ENCODE results near the gene SOX8. TPM values are rescaled to one million over a fixed set of nuclear protein-coding genes. Genes with fewer than 3 reads are reported as not detected.

SOX8 gene
- total and polyA plus RNA-seq, 10 of the 15 experiments (the other 5 are each of a cell fraction or from before 2014, with no cell fraction given), result not detected

- ChIA-PET CTCF (no interaction called here), SMC1A (ENCODE audit: uncharacterized antibody, unreplicated experiment) (no interaction called here), RAD21 (ENCODE audit: unreplicated experiment) (no interaction called here), POLR2A (no interaction called here)
- H3K27ac ChIP-seq (ENCODE audit: control insufficient read depth, insufficient read depth), result no peak overlapping the region
- H4K20me1 ChIP-seq (ENCODE audit: control insufficient read depth, insufficient read depth), result no peaks in the 10 kb centered on the region
- BruUV-seq (replicated peaks), result no TSS peak
- H3K79me2 ChIP-seq (ENCODE audit: control insufficient read depth, insufficient read depth, low read length), result no peaks in the 10 kb centered on the region
- ATAC-seq (no peak), FAIRE-seq (no peak), DNase-seq (ENCODE audit: low read depth, low spot score) (no peak)
- no peak overlapping the region for H3K4me3 ChIP-seq
- H3K9ac ChIP-seq (ENCODE audit: control insufficient read depth, insufficient read depth, low read length), result no peak overlapping the region
- H3K4me2 ChIP-seq (ENCODE audit: control insufficient read depth, insufficient read depth), result no peak overlapping the region
- H3K27me3 ChIP-seq (replicated peaks in 1 of 2; ENCODE audit: control insufficient read depth in 2 of 2, insufficient read depth in 2 of 2, low read length in 1 of 2), result no peaks in the 10 kb centered on the region
- intact Hi-C loops (cut with micrococcal nuclease; ENCODE audit: unreplicated experiment), result no loop called here
- no peak overlapping the region for H2AFZ ChIP-seq (ENCODE audit: control insufficient read depth, low read depth, low read length)
- no peaks in the 10 kb centered on the region for H3K4me1 ChIP-seq (ENCODE audit: control insufficient read depth, insufficient read depth, low read length)
- TF ChIP-seq YBX1 (IDR thresholded peaks at IDR 0.05), result no peak
- 18% methylated on average over 6 of the region's 6 CpGs for WGBS (ENCODE audit: insufficient coverage, insufficient replicate concordance, low lambda C conversion rate, missing lambda C conversion rate)
- in situ Hi-C loops (cut with MboI), result no loop called here
- no peaks in the 10 kb centered on the region; the same call in 2 of the 3 replicates for H3K9me3 ChIP-seq (replicated peaks; ENCODE audit: control insufficient read depth, insufficient read depth, low read length)
- no peaks in the 10 kb centered on the region for H3K36me3 ChIP-seq (ENCODE audit: control insufficient read depth in 2 of 2, insufficient read depth in 2 of 2, low read length in 1 of 2)
These were observed 52.9 kb downstream of the SOX8 start for GRCh38 chr16:1034230-1035065.

GRCh38 chr16:1035066-1035415, 53.5 kb downstream of the SOX8 start:
- DNase-seq (ENCODE audit: low read depth, low spot score) (no peak), ATAC-seq (no peak), FAIRE-seq (no peak)
- Histone ChIP-seq H2AFZ (ENCODE audit: control insufficient read depth, low read depth, low read length) (no peak overlapping the region), H4K20me1 (ENCODE audit: control insufficient read depth, insufficient read depth) (no peaks in the 10 kb centered on the region), H3K79me2 (ENCODE audit: control insufficient read depth, insufficient read depth, low read length) (no peaks in the 10 kb centered on the region), H3K4me2 (ENCODE audit: control insufficient read depth, insufficient read depth) (no peak overlapping the region), H3K4me1 (ENCODE audit: control insufficient read depth, insufficient read depth, low read length) (no peaks in the 10 kb centered on the region), H3K9me3 (replicated peaks; ENCODE audit: control insufficient read depth, insufficient read depth, low read length) (no peaks in the 10 kb centered on the region; the same call in 2 of the 3 replicates), H3K27me3 (replicated peaks in 1 of 2; ENCODE audit: control insufficient read depth in 2 of 2, insufficient read depth in 2 of 2, low read length in 1 of 2) (no peaks in the 10 kb centered on the region), H3K4me3 (no peak overlapping the region), H3K9ac (ENCODE audit: control insufficient read depth, insufficient read depth, low read length) (no peak overlapping the region), H3K36me3 (ENCODE audit: control insufficient read depth in 2 of 2, insufficient read depth in 2 of 2, low read length in 1 of 2) (no peaks in the 10 kb centered on the region), H3K27ac (ENCODE audit: control insufficient read depth, insufficient read depth) (no peak overlapping the region)
- SMC1A ChIA-PET (ENCODE audit: uncharacterized antibody, unreplicated experiment), result no interaction called here
- no TSS peak for BruUV-seq (replicated peaks)
- TF ChIP-seq, protein P1, sequence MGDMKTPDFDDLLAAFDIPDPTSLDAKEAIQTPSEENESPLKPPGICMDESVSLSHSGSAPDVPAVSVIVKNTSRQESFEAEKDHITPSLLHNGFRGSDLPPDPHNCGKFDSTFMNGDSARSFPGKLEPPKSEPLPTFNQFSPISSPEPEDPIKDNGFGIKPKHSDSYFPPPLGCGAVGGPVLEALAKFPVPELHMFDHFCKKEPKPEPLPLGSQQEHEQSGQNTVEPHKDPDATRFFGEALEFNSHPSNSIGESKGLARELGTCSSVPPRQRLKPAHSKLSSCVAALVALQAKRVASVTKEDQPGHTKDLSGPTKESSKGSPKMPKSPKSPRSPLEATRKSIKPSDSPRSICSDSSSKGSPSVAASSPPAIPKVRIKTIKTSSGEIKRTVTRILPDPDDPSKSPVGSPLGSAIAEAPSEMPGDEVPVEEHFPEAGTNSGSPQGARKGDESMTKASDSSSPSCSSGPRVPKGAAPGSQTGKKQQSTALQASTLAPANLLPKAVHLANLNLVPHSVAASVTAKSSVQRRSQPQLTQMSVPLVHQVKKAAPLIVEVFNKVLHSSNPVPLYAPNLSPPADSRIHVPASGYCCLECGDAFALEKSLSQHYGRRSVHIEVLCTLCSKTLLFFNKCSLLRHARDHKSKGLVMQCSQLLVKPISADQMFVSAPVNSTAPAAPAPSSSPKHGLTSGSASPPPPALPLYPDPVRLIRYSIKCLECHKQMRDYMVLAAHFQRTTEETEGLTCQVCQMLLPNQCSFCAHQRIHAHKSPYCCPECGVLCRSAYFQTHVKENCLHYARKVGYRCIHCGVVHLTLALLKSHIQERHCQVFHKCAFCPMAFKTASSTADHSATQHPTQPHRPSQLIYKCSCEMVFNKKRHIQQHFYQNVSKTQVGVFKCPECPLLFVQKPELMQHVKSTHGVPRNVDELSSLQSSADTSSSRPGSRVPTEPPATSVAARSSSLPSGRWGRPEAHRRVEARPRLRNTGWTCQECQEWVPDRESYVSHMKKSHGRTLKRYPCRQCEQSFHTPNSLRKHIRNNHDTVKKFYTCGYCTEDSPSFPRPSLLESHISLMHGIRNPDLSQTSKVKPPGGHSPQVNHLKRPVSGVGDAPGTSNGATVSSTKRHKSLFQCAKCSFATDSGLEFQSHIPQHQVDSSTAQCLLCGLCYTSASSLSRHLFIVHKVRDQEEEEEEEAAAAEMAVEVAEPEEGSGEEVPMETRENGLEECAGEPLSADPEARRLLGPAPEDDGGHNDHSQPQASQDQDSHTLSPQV (IDR thresholded peaks at IDR 0.05), result no peak
- TF ChIP-seq ZBED1 (IDR thresholded peaks at IDR 0.05; ENCODE audit: borderline replicate concordance), result no peak
- TF ChIP-seq, protein P2, sequence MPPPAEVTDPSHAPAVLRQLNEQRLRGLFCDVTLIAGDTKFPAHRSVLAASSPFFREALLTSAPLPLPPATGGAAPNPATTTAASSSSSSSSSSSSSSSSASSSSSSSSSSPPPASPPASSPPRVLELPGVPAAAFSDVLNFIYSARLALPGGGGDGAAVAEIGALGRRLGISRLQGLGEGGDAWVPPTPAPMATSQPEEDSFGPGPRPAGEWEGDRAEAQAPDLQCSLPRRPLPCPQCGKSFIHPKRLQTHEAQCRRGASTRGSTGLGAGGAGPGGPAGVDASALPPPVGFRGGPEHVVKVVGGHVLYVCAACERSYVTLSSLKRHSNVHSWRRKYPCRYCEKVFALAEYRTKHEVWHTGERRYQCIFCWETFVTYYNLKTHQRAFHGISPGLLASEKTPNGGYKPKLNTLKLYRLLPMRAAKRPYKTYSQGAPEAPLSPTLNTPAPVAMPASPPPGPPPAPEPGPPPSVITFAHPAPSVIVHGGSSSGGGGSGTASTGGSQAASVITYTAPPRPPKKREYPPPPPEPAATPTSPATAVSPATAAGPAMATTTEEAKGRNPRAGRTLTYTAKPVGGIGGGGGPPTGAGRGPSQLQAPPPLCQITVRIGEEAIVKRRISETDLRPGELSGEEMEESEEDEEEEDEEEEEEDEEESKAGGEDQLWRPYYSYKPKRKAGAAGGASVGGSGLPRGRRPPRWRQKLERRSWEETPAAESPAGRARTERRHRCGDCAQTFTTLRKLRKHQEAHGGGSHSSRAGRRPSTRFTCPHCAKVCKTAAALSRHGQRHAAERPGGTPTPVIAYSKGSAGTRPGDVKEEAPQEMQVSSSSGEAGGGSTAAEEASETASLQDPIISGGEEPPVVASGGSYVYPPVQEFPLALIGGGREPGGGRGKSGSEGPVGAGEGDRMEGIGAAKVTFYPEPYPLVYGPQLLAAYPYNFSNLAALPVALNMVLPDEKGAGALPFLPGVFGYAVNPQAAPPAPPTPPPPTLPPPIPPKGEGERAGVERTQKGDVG (CRISPR knock-in tag; IDR thresholded peaks at IDR 0.05), result no peak
- TF ChIP-seq ZNF217 (IDR thresholded peaks at IDR 0.05), result no peak
- CTCF ChIA-PET, result no interaction called here
- intact Hi-C loops (cut with micrococcal nuclease; ENCODE audit: unreplicated experiment) (no loop called here), in situ Hi-C loops (cut with MboI) (no loop called here)
- POLR2A ChIA-PET, result no interaction called here
- whole genome bisulfite sequencing (ENCODE audit: insufficient coverage, insufficient replicate concordance, low lambda C conversion rate, missing lambda C conversion rate), result 24% methylated on average over 7 of the region's 7 CpGs
- RAD21 ChIA-PET (ENCODE audit: unreplicated experiment), result no interaction called here

Measured in GM12878 (cell line).